ENCODE data around the gene CAMK2G.

CAMK2G gene

DNA sequence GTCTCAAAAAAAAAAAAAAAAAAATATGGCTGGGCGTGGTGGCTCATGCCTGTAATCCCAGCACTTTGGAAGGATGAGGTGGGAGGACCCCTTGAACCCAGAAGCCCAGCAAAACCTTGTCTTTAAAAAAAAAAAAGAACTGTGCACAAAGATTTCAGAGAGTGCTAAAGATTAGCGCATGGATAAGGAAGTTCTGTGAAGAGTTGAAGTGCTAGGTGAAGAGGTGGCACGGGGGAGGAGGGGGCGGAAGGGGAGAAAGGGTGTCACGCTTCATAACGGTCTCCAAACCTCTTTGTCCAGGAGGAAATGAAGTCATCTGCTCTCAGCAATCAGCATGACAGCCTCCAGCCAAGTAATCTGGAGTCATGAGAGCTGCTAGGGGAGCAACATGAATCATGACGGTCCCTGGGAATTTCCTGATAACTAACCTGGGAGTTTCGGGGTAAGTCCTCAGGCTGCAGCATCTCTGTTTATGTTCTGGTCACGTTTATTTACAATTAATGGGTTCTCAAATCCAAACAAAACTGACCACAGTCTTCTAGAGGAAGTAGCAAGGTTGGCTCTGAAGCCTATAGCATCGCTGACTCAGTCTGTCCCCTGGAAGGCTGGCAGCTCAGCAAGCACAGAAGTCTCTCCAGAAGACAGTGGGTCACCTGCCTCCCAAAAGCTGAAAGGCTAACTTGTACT is 34.6 kb upstream of the CAMK2G start (continued):
- TF ChIP-seq, protein P1, sequence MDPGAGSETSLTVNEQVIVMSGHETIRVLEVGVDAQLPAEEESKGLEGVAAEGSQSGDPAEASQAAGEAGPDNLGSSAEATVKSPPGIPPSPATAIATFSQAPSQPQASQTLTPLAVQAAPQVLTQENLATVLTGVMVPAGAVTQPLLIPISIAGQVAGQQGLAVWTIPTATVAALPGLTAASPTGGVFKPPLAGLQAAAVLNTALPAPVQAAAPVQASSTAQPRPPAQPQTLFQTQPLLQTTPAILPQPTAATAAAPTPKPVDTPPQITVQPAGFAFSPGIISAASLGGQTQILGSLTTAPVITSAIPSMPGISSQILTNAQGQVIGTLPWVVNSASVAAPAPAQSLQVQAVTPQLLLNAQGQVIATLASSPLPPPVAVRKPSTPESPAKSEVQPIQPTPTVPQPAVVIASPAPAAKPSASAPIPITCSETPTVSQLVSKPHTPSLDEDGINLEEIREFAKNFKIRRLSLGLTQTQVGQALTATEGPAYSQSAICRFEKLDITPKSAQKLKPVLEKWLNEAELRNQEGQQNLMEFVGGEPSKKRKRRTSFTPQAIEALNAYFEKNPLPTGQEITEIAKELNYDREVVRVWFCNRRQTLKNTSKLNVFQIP (CRISPR knock-in tag; IDR thresholded peaks at IDR 0.05; ENCODE audit: borderline replicate concordance, low read depth) = no peak
- no peak for TF ChIP-seq CSDC2 (CRISPR knock-in tag; IDR thresholded peaks at IDR 0.05)

DNA sequence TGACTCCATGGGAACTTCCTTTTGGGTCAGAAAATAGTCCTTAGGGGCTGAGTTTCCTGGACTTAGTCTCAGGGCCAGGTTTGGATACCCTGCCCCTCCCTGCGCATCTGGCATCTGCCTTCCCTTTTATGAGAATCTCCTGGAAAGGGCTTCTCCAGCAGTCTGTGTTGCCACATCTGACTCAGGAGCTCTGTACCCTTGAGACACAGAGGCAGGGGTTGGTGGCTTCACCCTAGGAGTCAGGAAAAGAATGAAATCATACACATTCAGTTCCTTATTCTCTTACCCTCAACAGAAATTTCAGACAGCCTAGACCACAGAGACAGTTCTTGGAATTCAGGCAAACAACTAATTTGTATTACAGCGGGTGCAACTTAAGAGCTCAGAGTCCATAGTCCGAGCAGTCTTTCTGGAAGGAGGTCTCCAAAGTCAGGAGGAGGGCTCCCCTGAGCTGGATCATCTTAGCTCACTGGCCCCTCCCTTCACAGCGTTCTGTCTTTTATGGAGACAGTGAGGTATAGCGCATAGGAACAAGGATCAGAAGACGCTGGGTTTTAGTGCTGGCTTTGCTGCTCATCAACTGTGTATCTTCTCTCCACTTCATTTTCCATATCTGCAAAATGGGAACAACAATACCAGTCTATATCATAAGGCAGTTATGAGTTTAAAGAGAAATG is 33.6 kb upstream of the CAMK2G start:
- TF ChIP-seq SNAI2 (CRISPR knock-in tag; IDR thresholded peaks at IDR 0.05) = no peak
- TF ChIP-seq GLIS3 (CRISPR knock-in tag; IDR thresholded peaks at IDR 0.05) = no peak
- TF ChIP-seq BACH2 (CRISPR knock-in tag; IDR thresholded peaks at IDR 0.05; ENCODE audit: borderline replicate concordance) = no peak
- no peak for TF ChIP-seq OSR1 (CRISPR knock-in tag; IDR thresholded peaks at IDR 0.05)
- TF ChIP-seq TCF4 (CRISPR knock-in tag; IDR thresholded peaks at IDR 0.05; ENCODE audit: borderline replicate concordance) = no peak

DNA sequence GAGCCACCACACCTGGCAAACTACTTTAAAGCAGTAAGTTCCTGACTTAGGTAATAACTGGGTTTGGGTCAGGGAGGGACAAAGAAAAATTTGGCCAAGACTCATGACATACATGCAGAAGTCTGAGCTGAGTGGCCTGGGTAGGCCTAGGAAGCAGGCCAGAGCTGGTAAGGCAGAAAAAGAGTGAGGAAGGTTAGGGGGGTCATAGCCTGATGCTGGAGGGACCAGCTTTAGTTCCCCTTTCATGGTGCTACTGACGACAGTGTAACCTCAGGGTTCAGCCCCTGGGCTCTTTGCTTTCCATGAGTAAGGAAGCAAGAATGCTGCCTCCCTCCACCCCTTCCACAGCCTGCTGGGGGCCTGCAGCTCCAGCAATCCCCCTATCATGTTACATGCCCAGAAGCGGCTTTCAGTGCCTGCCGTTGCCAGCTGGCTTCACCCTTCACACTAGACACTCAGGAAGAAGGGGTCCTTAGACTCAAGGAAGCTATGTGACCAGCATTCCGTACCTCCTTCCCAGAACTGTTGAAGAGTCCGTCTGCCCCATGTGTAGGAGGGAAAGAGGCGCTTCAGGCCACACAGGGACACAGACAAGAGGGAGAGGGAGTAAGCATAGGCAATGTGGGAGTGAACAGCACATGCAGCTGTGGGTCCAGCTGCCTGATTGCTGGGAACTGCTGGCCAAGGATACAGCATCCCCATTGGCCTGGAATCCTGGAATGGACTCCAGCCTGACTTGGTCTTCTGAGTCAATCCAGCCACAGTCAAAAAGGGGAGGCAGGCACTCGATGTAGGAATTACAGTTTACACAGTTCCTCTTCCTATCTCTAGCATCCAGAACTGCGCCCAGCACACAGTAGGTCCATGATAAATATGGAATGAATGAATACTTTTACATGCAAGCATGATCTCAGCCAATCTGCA is 32.4 kb upstream of the CAMK2G start:
- no peak for TF ChIP-seq ZFP30 (CRISPR knock-in tag; IDR thresholded peaks at IDR 0.05)
- TF ChIP-seq, protein P2, sequence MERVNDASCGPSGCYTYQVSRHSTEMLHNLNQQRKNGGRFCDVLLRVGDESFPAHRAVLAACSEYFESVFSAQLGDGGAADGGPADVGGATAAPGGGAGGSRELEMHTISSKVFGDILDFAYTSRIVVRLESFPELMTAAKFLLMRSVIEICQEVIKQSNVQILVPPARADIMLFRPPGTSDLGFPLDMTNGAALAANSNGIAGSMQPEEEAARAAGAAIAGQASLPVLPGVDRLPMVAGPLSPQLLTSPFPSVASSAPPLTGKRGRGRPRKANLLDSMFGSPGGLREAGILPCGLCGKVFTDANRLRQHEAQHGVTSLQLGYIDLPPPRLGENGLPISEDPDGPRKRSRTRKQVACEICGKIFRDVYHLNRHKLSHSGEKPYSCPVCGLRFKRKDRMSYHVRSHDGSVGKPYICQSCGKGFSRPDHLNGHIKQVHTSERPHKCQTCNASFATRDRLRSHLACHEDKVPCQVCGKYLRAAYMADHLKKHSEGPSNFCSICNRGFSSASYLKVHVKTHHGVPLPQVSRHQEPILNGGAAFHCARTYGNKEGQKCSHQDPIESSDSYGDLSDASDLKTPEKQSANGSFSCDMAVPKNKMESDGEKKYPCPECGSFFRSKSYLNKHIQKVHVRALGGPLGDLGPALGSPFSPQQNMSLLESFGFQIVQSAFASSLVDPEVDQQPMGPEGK (CRISPR knock-in tag; IDR thresholded peaks at IDR 0.05; ENCODE audit: borderline replicate concordance) = peak; percentile 55; the same call in 1 of the 2 replicates
- TF ChIP-seq, protein P3, sequence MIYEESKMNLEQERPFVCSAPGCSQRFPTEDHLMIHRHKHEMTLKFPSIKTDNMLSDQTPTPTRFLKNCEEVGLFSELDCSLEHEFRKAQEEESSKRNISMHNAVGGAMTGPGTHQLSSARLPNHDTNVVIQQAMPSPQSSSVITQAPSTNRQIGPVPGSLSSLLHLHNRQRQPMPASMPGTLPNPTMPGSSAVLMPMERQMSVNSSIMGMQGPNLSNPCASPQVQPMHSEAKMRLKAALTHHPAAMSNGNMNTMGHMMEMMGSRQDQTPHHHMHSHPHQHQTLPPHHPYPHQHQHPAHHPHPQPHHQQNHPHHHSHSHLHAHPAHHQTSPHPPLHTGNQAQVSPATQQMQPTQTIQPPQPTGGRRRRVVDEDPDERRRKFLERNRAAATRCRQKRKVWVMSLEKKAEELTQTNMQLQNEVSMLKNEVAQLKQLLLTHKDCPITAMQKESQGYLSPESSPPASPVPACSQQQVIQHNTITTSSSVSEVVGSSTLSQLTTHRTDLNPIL (CRISPR knock-in tag; IDR thresholded peaks at IDR 0.05; ENCODE audit: low read depth) = no peak

More for the DNA sequence above, 33.6 kb upstream of the CAMK2G start:
- no peak for ATAC-seq

DNA sequence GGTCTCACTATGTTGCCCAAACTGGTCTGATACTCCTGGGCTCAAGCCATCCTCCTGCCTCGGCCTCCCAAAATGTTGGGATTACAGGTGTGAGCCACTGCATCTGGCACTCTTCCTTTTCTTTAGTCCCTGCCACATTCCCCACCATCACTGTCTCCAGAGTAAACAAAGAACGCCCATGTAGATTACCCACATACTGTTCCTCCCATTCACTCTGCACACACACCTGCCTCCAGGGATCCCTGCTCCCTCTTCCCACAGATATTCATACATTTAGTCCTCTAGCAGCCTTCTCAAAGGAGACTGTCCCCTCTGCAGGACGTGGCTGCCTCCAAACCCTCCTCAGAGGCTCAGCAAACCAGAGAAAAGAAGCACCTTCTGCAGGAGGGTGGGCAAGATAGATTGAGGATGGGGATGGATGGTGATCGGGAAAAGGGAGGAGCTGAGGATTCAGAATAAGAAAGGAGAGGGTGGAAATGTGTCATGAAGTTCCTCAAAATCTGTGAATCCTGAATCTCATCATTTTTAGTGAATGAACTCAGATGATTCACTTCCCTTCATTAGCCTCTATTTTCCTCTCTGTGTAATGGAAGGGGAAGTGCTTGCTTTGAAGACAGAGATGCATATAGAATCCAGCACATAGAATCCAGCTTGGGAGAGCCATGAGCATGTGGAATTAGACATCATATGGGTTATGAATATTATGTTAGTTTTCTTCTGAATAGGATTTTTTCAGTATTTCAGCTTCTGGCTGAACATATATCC is 31.1 kb upstream of the CAMK2G start:
- ATAC-seq = no peak
- TF ChIP-seq ZFP3 (CRISPR knock-in tag; IDR thresholded peaks at IDR 0.05) = no peak

More for the DNA sequence above, 32.4 kb upstream of the CAMK2G start:
- ATAC-seq = peak; percentile 82

DNA sequence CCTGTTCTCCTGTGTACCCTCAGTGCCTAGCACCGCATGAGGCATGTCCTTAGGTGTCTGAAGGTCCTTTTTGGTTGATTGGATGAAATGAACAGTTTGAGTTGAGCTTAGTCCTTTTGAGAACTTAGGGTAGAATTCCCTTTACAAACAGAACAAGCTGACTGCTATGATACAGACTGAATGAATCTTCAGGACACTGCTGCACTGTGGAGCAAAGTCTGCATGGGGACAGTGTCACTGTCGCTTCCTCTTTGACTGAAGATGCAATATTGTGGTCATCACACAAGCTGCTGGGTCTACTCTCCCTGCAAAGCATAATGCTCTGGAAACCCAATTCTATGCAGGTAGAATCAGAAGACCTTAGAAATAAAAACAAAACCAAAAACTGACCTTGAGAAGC is 28.0 kb upstream of the CAMK2G start:
- ATAC-seq = no peak
- TF ChIP-seq PPARA (CRISPR knock-in tag; IDR thresholded peaks at IDR 0.05; ENCODE audit: borderline replicate concordance) (no peak), ISL1 (CRISPR knock-in tag; IDR thresholded peaks at IDR 0.05) (no peak), RARB (CRISPR knock-in tag; IDR thresholded peaks at IDR 0.05) (no peak), ZFP3 (CRISPR knock-in tag; IDR thresholded peaks at IDR 0.05) (no peak), TCF4 (CRISPR knock-in tag; IDR thresholded peaks at IDR 0.05; ENCODE audit: borderline replicate concordance) (no peak), ZNF70 (CRISPR knock-in tag; IDR thresholded peaks at IDR 0.05) (no peak), ARNTL (CRISPR knock-in tag; IDR thresholded peaks at IDR 0.05; ENCODE audit: borderline replicate concordance, low read depth) (no peak), TOX (CRISPR knock-in tag; IDR thresholded peaks at IDR 0.05; ENCODE audit: borderline replicate concordance) (no peak), ZC3H10 (CRISPR knock-in tag; IDR thresholded peaks at IDR 0.05) (no peak), GLIS3 (CRISPR knock-in tag; IDR thresholded peaks at IDR 0.05) (no peak), ESRRG (CRISPR knock-in tag; IDR thresholded peaks at IDR 0.05) (no peak), CSDC2 (CRISPR knock-in tag; IDR thresholded peaks at IDR 0.05) (no peak)
- TF ChIP-seq, protein P4, sequence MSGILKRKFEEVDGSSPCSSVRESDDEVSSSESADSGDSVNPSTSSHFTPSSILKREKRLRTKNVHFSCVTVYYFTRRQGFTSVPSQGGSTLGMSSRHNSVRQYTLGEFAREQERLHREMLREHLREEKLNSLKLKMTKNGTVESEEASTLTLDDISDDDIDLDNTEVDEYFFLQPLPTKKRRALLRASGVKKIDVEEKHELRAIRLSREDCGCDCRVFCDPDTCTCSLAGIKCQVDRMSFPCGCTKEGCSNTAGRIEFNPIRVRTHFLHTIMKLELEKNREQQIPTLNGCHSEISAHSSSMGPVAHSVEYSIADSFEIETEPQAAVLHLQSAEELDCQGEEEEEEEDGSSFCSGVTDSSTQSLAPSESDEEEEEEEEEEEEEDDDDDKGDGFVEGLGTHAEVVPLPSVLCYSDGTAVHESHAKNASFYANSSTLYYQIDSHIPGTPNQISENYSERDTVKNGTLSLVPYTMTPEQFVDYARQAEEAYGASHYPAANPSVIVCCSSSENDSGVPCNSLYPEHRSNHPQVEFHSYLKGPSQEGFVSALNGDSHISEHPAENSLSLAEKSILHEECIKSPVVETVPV (CRISPR knock-in tag; IDR thresholded peaks at IDR 0.05) = no peak
- TF ChIP-seq, protein P5, sequence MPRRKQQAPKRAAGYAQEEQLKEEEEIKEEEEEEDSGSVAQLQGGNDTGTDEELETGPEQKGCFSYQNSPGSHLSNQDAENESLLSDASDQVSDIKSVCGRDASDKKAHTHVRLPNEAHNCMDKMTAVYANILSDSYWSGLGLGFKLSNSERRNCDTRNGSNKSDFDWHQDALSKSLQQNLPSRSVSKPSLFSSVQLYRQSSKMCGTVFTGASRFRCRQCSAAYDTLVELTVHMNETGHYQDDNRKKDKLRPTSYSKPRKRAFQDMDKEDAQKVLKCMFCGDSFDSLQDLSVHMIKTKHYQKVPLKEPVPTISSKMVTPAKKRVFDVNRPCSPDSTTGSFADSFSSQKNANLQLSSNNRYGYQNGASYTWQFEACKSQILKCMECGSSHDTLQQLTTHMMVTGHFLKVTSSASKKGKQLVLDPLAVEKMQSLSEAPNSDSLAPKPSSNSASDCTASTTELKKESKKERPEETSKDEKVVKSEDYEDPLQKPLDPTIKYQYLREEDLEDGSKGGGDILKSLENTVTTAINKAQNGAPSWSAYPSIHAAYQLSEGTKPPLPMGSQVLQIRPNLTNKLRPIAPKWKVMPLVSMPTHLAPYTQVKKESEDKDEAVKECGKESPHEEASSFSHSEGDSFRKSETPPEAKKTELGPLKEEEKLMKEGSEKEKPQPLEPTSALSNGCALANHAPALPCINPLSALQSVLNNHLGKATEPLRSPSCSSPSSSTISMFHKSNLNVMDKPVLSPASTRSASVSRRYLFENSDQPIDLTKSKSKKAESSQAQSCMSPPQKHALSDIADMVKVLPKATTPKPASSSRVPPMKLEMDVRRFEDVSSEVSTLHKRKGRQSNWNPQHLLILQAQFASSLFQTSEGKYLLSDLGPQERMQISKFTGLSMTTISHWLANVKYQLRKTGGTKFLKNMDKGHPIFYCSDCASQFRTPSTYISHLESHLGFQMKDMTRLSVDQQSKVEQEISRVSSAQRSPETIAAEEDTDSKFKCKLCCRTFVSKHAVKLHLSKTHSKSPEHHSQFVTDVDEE (CRISPR knock-in tag; IDR thresholded peaks at IDR 0.05) = no peak
- TF ChIP-seq, protein P3 (CRISPR knock-in tag; IDR thresholded peaks at IDR 0.05; ENCODE audit: low read depth) = no peak
